Breast epithelium (tissue), 3 donors: ENCODE data around the gene ZNF518A.

Experiments
- POLR2A ChIP-seq: fragments of 450-650 bp; IDR thresholded peaks from one replicate; pipeline ENCODE4 v1.6.1; 2016; ENCODE audit warnings: antibody characterized with exemption, mild to moderate bottlenecking, moderate library complexity
- POLR2AphosphoS5 ChIP-seq, 3 donors: sonication (generic); formaldehyde crosslinking; IDR thresholded peaks; one replicate each; pipeline ENCODE4 v1.6.1; 2017; ENCODE audit warnings: antibody characterized with exemption in 3 of 3
- TF ChIP-seq, protein P1 (sequence below), 3 donors: fragments of 450-650 bp; IDR thresholded peaks; one replicate each; pipeline ENCODE4 v1.5.1; 2016 to 2017; ENCODE audit warnings: antibody characterized with exemption in 3 of 3, mild to moderate bottlenecking in 3 of 3, moderate library complexity in 3 of 3

DNA sequence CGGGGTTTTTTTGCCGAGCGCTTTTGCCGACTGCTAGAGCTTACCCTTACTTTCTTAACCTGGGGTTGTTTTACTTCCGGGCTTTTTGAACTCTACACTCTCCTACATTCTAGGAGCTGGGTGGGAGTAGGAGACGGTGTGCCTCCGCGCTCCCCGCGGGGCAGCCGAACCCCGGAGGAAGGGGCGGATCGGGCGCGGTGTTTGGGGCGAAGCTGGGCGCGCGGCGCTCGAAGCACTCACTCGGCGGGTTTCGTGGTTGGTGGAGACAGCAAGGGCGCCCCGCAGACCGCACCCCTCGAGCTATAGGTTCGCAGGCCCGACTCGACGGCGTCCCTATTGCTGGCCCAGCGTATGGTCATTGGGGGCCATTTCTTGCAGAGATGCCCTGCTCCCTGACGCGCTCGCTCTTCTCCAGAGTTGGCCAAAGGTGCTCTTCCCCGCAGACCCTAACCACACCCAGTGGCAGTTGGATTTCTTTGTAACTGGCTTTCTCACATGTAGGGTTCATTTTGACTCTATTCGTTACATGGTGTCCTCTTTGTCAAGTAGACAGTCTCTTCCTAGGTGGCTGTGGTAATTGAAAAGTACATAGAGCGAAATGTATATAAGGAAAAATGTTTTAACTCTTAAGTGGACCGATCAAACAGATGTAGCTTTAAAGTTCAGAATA lies 364 bp downstream of the ZNF518A start:
- TF ChIP-seq, protein P1, sequence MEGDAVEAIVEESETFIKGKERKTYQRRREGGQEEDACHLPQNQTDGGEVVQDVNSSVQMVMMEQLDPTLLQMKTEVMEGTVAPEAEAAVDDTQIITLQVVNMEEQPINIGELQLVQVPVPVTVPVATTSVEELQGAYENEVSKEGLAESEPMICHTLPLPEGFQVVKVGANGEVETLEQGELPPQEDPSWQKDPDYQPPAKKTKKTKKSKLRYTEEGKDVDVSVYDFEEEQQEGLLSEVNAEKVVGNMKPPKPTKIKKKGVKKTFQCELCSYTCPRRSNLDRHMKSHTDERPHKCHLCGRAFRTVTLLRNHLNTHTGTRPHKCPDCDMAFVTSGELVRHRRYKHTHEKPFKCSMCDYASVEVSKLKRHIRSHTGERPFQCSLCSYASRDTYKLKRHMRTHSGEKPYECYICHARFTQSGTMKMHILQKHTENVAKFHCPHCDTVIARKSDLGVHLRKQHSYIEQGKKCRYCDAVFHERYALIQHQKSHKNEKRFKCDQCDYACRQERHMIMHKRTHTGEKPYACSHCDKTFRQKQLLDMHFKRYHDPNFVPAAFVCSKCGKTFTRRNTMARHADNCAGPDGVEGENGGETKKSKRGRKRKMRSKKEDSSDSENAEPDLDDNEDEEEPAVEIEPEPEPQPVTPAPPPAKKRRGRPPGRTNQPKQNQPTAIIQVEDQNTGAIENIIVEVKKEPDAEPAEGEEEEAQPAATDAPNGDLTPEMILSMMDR (IDR thresholded peaks at IDR 0.05): no peak
- TF ChIP-seq POLR2A: no peak
- no peak for TF ChIP-seq POLR2AphosphoS5 (IDR thresholded peaks at IDR 0.05)
